ENCODE results near the gene WWOX.

WWOX gene

DNA sequence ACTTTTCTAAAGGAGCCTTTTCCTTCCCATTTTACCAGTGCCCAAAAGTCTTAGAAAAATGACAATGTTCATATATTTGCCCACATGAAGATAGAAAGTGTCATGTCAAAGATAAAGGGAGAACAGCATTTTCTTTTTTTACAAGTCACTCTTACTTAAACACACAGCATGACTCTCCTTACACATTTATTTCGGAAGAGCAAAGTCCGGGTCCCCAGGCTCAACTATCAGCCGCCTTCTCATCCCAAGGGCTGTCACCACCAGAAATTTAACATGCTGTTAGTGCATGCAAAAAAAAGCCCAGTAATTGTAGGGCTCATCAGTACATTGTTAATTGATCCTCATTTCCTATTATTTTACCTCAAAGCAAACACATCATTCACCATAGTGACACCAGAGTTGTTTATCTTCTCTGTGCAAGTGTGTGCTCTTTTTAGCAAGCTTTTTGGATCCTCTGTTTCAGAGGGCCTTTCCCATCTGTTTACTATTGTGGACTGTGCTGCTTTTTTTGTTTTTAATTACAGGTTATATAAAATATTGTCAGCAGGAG, 560.3 kb downstream of the WWOX start:
- no peak for DNase-seq (ENCODE audit: low spot score)

GRCh38 chr16:78660795-78661194, 561.3 kb downstream of the WWOX start:
- DNase-seq (ENCODE audit: low spot score) = no peak

GRCh38 chr16:78663690-78664089, 564.2 kb downstream of the WWOX start:
- no peak for DNase-seq (ENCODE audit: low spot score)

- no peak for DNase-seq (ENCODE audit: low spot score)
Observed at GRCh38 chr16:78664811-78665772, 565.6 kb downstream of the WWOX start.

GRCh38 chr16:78666318-78666717, 566.9 kb downstream of the WWOX start:
- DNase-seq (ENCODE audit: low spot score) = no peak

DNA sequence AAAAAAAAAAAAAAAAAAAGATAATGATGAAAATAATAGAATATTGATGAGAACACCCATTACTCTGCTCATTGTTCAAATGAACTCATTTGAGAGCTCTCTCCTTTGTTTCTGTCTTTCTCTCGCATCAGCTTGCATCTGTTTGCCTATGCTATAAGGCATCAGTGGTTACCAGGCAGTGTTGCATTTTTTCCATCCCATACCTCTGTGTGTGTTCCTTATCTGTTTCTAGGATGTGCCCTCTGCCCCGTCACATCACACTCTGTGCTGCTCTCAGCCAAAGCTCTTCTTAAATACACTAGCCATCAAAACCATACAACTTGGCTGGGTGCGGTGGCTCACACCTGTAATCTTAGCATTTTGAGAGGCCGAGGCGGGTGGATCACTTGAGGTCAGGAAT, 568.2 kb downstream of the WWOX start:
- no peak for DNase-seq (ENCODE audit: low spot score)

DNA sequence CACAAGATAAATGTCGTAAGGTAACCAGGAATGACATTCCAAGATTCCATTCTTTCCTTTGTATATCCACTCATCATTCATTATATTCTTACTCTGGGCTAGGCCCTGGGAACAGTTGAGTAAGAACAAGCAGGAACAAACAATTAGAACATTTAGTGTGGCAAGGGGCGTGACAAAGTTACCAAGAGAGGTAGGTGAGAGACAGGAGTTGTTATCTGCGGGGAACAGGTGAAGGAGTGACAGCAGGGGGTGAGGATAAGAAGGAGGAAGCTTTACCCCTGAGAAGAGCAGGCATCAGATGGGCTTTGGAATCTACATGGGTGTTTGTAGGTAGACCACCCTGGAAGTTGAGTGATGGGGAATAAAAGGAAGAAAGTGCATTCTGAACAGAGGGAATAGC, 568.9 kb downstream of the WWOX start:
- no peak for DNase-seq (ENCODE audit: low spot score)

DNA sequence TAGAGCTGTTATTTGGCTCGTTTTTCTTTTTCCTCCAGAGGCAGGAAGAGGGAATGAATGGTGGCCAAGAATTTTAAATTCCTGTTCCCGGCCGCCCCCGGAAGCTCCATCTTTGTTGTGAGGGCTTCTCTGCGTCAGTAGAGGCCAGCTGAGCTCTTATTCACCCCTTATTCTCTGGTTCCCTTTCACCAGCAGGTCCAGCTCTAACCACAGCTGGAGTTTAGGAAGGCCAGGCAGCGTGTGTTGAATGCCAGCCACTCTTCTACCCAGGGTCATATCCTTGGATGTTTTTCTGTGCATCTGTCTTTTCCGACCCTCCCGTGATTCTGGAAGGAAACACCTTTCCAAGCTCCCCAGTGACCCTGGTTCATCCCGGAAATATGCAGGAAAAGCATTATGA, 570.5 kb downstream of the WWOX start:
- DNase-seq (ENCODE audit: low spot score) = no peak

- DNase-seq (ENCODE audit: low spot score) = no peak
Observed at GRCh38 chr16:78672779-78673556, 573.5 kb downstream of the WWOX start.

- DNase-seq (ENCODE audit: low spot score) = no peak
Observed at GRCh38 chr16:78673884-78674283, 574.4 kb downstream of the WWOX start.

GRCh38 chr16:78675312-78675711, 575.9 kb downstream of the WWOX start:
- peak; percentile 14 for DNase-seq (ENCODE audit: low spot score)

- no peak for DNase-seq (ENCODE audit: low spot score)
Observed at GRCh38 chr16:78675951-78676792, 576.7 kb downstream of the WWOX start.

DNA sequence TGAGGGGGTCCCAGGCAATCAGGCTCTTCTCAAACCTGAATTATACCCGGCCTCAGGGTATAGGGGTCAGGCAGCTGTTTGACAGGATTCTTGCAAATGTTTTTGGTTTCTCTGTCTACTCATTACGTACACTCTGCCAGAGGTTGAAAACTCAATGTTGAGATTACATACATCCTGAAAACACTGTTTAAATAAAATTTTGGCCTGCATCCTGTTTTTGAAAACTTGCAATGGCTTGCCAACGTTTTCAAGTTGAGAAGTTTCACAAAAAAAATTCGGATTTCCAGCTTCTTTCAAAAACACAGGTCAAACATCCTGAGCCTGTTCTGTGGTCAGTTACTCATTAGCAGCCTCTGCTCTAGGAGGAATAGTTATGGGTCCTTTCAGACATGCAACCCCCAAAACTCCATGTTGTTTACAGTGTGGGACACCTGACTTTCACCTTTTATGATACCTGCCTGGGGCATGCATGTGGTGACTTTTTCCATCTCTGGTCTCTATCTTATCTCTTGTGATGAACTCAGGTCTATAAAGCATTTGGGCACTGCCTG, 577.8 kb downstream of the WWOX start:
- DNase-seq (ENCODE audit: low spot score) = no peak

DNA sequence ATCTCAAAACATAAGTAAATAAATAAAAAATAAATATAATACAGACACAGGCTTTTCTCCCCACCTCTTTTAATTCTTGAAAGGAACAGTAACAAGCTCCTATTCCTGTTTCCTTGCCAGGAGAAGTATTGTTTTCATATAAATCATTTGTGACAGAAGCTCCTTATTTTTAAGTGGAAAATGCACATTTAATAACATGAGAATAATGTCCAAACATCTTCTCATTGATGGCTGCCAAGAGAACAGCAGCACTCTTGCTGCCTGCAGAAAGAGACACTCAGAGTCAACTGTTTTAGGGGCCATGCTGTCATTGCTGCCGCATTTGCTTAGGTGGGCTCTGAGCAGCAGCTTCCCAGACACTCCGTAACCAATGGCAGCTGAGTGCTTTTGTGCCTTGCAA, 580.1 kb downstream of the WWOX start:
- DNase-seq (ENCODE audit: low spot score) = no peak

DNA sequence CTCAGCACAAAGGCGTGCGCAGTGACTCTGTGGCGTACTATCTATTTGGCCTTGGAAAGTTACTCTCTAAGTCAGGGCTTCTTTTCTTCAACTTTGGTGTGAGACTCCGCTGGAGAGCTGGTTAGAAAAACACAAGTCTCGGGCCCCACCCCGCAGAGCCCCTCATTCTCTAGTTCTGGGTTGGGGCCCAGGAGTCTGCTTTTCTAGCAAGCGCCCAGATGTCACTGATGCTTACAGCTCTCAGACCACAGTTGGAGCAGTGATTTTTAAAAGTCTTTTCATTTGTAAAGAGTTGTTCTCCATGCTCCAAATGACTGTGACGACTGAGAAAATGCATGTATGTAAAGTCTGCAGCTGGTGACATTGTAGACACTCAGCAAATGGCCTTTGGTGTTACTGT, 582.3 kb downstream of the WWOX start:
- DNase-seq (ENCODE audit: low spot score) = no peak

DNA sequence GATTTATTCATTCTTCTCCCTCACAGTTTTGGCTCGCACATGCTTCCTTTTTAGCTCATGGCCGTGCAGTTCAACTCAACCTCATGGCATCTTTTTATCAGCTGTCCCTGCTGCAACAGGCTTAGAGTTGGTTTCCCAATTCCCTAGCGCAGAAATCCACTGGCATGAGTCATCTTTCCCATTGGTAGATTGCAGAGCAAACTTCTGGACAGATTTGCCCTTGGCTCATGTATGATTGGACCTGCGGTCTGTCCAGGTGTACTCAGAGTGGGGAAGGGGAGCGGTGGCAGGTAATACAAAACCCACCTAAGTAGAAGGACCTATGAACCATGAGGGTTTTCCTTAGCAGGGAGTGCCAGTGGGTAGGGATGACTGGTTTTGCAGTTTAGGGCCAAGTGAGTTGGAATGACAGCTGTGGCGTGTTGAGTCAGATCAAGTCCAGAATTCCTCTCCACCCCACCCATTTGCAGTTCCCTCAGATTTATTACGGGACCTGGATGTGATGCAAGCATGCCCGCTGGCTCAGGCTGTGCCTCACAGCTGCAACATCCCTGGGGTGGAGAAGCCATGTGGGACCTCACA, 584.7 kb downstream of the WWOX start:
- DNase-seq (ENCODE audit: low spot score) = peak; percentile 24

GRCh38 chr16:78684655-78685375, 585.4 kb downstream of the WWOX start:
- DNase-seq (ENCODE audit: low spot score) = no peak

GRCh38 chr16:78686601-78687000, 587.1 kb downstream of the WWOX start:
- no peak for DNase-seq (ENCODE audit: low spot score)

DNA sequence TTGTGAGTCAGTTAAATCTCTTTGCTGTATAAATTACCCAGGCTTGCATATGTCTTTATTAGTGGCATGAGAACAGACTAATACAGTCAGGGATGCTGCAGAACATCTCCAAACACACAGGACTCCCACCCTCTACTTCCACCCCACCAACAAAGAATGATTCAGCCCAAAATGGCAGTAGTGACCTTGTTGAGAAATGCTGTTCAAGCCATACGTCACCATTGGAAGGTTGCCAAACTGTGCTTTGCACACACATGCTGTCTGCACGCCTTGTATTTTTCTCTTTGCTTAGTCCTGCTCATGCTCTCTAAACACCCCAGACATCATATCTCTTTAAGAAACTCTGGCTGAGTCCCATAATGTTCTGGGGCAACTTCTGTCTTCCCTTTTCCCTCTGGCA, 589.6 kb downstream of the WWOX start:
- DNase-seq (ENCODE audit: low spot score) = no peak

DNA sequence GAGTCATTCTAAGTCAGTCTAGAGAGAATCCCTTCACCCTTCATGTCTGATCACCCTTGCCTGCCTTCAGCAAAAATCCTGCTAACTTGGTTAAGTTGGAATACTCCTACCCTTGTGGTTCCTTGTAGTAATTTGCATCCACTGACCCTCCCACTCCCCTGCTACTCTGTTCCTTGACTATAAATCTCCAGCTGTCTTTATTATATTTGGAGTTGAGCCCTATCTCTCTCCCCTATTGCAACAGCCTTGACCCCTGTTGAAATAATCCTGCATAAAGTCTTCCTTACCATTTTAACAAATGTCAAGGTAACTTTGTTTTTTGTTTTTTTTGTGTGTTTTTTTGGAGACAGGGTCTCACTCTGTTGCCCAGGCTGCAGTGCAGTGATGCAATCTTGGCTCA, 590.1 kb downstream of the WWOX start:
- DNase-seq (ENCODE audit: low spot score) = no peak

DNA sequence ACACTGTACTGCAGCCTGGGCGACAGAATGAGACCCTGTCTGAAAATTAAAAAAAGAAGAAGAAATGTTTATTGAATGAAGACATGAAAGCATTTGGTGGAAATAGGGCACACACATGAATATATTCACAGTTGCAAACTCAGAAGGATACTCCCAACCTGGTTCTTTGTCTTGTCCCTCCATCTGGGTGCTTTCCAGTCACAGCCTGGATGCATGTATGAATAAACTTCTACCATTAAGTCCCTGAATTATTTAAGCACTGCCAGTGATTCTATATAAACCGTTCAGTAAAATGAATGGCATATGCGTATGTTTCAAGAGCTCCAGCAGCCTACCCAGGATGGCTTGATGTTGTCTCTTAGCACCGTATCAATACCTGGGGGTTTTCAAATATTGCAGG, 591.1 kb downstream of the WWOX start:
- DNase-seq (ENCODE audit: low spot score) = no peak
